ENCODE results near the gene SEPTIN5.

DNA sequence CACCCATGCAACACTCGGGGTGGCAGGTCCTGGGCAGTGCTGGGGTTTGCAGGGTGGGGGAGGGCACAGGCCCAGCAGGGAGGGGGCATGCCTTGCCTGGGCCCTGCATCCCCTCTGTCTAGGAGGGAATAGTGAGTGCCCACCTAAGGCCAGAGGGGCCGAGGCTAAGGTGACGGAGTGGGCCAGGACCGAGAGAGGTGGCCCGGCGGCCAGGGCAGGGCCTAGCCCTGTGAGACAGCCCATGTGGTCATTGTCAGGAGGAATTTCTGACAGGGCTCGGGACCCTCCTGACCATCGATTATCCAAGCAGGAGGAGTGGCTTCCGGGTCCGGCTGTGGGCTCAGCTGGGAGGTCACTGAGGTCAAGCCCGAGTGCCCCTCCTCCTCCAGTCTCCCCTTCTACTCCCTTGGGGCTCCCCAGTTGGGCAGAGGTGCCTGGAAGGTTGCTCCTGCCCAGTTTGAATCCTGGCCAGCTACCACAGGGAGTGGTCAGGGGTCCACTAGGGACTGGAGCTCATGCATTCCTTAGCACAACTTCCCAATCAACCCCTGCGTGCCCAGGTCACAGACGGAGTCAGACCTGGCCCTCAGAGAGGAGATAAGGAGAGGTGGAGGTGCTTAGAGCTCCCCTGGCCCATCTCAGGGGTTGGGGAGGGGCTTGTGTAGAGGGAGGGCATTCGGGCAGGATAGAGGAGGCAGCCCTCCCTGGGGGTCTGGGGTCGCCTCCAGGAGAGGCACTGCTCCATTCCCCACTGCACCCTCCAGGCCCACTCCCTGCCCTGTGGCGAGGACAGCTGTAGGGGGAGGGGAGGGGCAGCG, 23.8 kb downstream of the SEPTIN5 start:
- TF ChIP-seq, protein P1, sequence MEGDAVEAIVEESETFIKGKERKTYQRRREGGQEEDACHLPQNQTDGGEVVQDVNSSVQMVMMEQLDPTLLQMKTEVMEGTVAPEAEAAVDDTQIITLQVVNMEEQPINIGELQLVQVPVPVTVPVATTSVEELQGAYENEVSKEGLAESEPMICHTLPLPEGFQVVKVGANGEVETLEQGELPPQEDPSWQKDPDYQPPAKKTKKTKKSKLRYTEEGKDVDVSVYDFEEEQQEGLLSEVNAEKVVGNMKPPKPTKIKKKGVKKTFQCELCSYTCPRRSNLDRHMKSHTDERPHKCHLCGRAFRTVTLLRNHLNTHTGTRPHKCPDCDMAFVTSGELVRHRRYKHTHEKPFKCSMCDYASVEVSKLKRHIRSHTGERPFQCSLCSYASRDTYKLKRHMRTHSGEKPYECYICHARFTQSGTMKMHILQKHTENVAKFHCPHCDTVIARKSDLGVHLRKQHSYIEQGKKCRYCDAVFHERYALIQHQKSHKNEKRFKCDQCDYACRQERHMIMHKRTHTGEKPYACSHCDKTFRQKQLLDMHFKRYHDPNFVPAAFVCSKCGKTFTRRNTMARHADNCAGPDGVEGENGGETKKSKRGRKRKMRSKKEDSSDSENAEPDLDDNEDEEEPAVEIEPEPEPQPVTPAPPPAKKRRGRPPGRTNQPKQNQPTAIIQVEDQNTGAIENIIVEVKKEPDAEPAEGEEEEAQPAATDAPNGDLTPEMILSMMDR (IDR thresholded peaks at IDR 0.05; ENCODE audit: insufficient read depth, low read length, poor library complexity, severe bottlenecking) = no peak
- no peak for TF ChIP-seq EZH2phosphoT487 (conservative IDR thresholded peaks at IDR 0.05; ENCODE audit: low read length)

Data from SU-DHL-6 (cell line).